ENCODE measurements around the gene EEF1A2.

DNA sequence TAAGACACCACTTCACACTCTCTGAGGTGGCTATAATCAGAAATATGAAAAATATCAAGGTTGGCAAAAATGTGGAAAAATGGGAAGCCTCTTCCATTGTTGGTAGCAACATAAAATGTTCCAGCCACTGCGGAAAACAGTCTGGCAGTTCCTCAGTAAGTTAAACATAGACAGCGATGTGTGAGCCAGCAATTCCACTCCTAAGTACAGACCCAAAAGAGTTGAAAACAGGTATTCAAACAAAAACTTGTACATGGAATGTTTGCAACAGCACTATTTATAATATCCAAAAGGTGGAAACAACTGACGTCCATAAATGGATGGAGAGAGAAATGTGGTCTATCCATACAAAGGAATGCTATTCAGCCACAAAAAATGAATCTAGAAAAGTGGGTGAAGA is 14.3 kb upstream of the EEF1A2 start:
- TF ChIP-seq, protein P1, sequence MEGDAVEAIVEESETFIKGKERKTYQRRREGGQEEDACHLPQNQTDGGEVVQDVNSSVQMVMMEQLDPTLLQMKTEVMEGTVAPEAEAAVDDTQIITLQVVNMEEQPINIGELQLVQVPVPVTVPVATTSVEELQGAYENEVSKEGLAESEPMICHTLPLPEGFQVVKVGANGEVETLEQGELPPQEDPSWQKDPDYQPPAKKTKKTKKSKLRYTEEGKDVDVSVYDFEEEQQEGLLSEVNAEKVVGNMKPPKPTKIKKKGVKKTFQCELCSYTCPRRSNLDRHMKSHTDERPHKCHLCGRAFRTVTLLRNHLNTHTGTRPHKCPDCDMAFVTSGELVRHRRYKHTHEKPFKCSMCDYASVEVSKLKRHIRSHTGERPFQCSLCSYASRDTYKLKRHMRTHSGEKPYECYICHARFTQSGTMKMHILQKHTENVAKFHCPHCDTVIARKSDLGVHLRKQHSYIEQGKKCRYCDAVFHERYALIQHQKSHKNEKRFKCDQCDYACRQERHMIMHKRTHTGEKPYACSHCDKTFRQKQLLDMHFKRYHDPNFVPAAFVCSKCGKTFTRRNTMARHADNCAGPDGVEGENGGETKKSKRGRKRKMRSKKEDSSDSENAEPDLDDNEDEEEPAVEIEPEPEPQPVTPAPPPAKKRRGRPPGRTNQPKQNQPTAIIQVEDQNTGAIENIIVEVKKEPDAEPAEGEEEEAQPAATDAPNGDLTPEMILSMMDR (IDR thresholded peaks at IDR 0.05; ENCODE audit: low read depth, low read length, missing input control) = no peak
- TF ChIP-seq YY1 (IDR thresholded peaks at IDR 0.05) = no peak
- TF ChIP-seq JUND (IDR thresholded peaks at IDR 0.05) = no peak
